Measurements from ENCODE around the gene RYR3.

The RYR3 gene

DNA sequence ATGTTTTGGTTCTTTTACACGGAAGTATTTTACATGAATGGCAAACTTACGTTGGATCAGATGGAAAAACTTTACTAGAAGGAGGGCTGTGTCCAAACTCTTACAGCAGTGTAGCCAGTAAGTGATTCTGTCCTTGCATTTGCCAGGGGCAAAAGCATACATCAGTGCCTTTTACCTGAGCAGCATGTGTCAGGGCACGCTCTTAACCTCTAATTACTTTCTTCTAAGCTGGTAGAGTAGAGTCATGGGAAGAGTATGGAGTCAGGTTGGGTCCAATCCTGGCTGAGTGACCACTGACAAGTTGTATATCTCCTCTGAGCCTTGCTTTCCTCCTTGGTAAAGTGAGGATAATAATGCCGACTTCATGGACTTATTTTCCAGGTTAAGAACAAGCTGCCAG lies 47.1 kb downstream of the RYR3 start:
- no peak overlapping the region for H3K27ac ChIP-seq

DNA sequence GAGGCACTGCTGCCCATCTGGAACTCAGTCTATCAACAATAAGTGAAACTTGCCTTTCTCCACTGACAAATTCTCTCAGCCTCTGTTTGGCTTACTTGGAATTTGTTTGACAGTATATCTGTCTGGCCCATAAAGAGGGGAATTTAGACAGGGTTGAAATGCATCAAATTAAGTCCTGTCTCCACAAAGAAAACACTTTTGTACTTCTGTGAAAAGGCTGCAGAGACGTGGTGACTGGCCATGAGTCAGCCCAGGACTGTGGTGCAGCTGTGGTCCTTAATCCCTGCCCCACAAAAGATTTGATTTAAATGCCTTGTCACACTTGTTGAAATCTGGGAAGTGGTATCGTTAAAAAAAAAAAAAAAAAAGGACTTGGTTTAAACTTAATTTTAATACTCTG lies 47.5 kb downstream of the RYR3 start:
- Histone ChIP-seq H3K27ac (no peak overlapping the region), H3K36me3 (no peaks in the 10 kb centered on the region), H3K9me3 (no peaks in the 10 kb centered on the region), H3K27me3 (peaks cover 7% of the 10 kb centered on the region), H3K4me3 (ENCODE audit: low read depth in 1 of 2, low read length in 1 of 2) (no peak overlapping the region), H3K4me1 (ENCODE audit: control insufficient read depth in 1 of 2, insufficient read depth in 1 of 2, low read depth in 1 of 2, low read length in 1 of 2) (no peaks in the 10 kb centered on the region)
- TF ChIP-seq, protein P1, sequence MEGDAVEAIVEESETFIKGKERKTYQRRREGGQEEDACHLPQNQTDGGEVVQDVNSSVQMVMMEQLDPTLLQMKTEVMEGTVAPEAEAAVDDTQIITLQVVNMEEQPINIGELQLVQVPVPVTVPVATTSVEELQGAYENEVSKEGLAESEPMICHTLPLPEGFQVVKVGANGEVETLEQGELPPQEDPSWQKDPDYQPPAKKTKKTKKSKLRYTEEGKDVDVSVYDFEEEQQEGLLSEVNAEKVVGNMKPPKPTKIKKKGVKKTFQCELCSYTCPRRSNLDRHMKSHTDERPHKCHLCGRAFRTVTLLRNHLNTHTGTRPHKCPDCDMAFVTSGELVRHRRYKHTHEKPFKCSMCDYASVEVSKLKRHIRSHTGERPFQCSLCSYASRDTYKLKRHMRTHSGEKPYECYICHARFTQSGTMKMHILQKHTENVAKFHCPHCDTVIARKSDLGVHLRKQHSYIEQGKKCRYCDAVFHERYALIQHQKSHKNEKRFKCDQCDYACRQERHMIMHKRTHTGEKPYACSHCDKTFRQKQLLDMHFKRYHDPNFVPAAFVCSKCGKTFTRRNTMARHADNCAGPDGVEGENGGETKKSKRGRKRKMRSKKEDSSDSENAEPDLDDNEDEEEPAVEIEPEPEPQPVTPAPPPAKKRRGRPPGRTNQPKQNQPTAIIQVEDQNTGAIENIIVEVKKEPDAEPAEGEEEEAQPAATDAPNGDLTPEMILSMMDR (IDR thresholded peaks at IDR 0.05) = no peak

More for the DNA sequence above, 47.1 kb downstream of the RYR3 start:
- Histone ChIP-seq H3K4me1 (ENCODE audit: control insufficient read depth in 1 of 2, insufficient read depth in 1 of 2, low read depth in 1 of 2, low read length in 1 of 2) (no peaks in the 10 kb centered on the region), H3K36me3 (no peaks in the 10 kb centered on the region), H3K9me3 (no peaks in the 10 kb centered on the region), H3K27me3 (peaks cover 7% of the 10 kb centered on the region), H3K4me3 (ENCODE audit: low read depth in 1 of 2, low read length in 1 of 2) (no peak overlapping the region)
- TF ChIP-seq, protein P1 (IDR thresholded peaks at IDR 0.05) = no peak

DNA sequence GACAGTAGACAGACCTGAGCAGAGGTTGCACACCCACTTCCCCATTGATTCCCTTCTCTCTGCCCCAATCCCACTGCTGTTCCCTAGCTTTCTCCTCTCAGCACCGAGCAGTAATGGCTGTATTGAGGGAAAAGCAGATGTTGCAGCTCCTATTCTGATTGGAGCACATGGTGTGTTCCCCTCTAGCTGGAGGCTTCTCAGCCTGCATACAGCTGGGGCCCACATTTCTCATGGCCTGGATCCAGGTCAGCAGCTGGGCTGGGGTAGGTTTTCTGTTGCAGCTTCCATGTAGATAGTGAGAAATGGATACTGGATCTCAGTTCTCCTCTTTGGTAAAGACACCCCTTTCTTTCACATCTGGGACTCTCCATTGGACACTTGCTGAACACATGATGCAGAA lies 50.1 kb downstream of the RYR3 start:
- no peaks in the 10 kb centered on the region for H3K9me3 ChIP-seq
- H3K27ac ChIP-seq = no peak overlapping the region
- H3K36me3 ChIP-seq = no peaks in the 10 kb centered on the region
- peaks cover 7% of the 10 kb centered on the region for H3K27me3 ChIP-seq
- TF ChIP-seq, protein P1 (IDR thresholded peaks at IDR 0.05) = no peak
- no peaks in the 10 kb centered on the region for H3K4me1 ChIP-seq (ENCODE audit: control insufficient read depth in 1 of 2, insufficient read depth in 1 of 2, low read depth in 1 of 2, low read length in 1 of 2)
- H3K4me3 ChIP-seq (ENCODE audit: low read depth in 1 of 2, low read length in 1 of 2) = no peak overlapping the region

DNA sequence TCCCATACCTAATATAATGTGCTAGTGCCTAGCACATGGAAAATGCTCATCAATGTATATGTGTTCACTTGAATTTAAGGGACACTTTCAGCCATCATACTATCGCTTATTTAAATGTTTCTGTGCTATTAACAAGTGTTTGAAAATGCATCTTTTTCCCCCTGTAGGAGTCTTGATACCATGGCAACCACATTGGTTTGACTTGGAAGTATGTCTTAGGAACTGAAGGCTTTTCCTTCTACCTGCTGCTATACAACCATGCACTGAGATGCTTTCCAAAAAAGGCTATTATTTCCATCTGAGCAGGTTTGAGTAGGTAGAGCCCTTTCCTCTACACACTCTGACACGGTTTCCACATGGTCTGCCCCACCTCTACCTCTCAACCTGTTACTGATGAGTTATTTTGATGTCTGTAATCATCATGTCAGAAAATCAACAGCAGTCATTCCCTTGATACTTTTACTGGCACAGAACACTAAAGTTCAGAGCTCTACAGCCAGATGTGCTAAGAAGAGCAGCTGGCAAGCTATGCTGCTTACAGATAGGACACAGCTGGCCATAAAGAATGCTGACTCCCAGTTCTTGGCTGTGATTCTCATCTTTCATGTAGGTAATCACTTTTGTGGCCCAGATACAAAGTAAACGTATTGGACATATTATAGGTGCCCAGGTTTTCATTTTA lies 59.3 kb downstream of the RYR3 start:
- H3K36me3 ChIP-seq = no peaks in the 10 kb centered on the region
- TF ChIP-seq, protein P1 (IDR thresholded peaks at IDR 0.05) = no peak
- H3K4me1 ChIP-seq (ENCODE audit: control insufficient read depth in 1 of 2, insufficient read depth in 1 of 2, low read depth in 1 of 2, low read length in 1 of 2) = no peaks in the 10 kb centered on the region
- H3K27ac ChIP-seq = no peak overlapping the region
- H3K27me3 ChIP-seq = peaks cover 6% of the 10 kb centered on the region
- no peak overlapping the region for H3K4me3 ChIP-seq (ENCODE audit: low read depth in 1 of 2, low read length in 1 of 2)
- H3K9me3 ChIP-seq = no peaks in the 10 kb centered on the region

DNA sequence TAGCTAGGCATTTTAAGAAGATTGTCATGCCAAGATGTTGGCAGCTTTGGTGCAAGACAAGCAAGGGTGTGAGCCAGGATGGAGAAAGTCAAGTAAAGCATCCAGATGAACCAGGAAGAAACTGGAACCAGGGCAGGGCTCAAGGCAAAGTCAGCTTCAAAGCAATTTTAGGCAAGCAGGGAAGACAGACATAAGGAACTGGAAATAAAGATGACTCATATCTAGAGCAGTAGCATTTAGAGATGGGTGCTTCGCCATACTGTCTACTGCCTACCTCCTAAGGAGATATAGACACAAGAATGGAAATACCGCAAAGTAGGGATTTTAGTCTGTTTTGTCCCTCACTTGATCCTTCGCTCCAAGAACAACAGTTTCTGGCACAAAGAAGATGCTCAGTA lies 59.9 kb downstream of the RYR3 start:
- Histone ChIP-seq H3K36me3 (no peaks in the 10 kb centered on the region), H3K27me3 (peaks cover 6% of the 10 kb centered on the region), H3K27ac (no peak overlapping the region), H3K4me3 (ENCODE audit: low read depth in 1 of 2, low read length in 1 of 2) (no peak overlapping the region), H3K4me1 (ENCODE audit: control insufficient read depth in 1 of 2, insufficient read depth in 1 of 2, low read depth in 1 of 2, low read length in 1 of 2) (no peaks in the 10 kb centered on the region), H3K9me3 (no peaks in the 10 kb centered on the region)
- TF ChIP-seq, protein P1 (IDR thresholded peaks at IDR 0.05) = no peak

Data from neutrophil (primary cell).